ENCODE measurements around the gene TRIM26. TPM values are rescaled to one million over a fixed set of nuclear protein-coding genes. Genes with fewer than 3 reads are reported as not detected.

TRIM26 gene
- total RNA-seq, 2 donors from 2014 or later: 87.5 to 92.0 TPM

GRCh38 chr6:30158475-30159040 is 54.6 kb downstream of the TRIM26 start:
- Mint-ChIP-seq H3K4me3 (no peak overlapping the region), H3K36me3 (no peaks in the 10 kb centered on the region), H3K9me3 (no peaks in the 10 kb centered on the region), H3K4me1 (ENCODE audit: low read depth in 2 of 2) (peaks cover 0 to 3% of the 10 kb centered on the region in 2 donors), H3K27ac (no peak overlapping the region), H3K27me3 (peaks cover 19 to 22% of the 10 kb centered on the region in 2 donors)
- no peak for ATAC-seq
- DNase-seq (ENCODE audit: low spot score): no peak

GRCh38 chr6:30157999-30158398 is 55.2 kb downstream of the TRIM26 start:
- no peak for ATAC-seq
- Mint-ChIP-seq H3K36me3 (no peaks in the 10 kb centered on the region), H3K4me3 (no peak overlapping the region), H3K27me3 (peaks cover 19 to 23% of the 10 kb centered on the region in 2 donors), H3K27ac (no peak overlapping the region), H3K4me1 (ENCODE audit: low read depth in 2 of 2) (no peaks in the 10 kb centered on the region), H3K9me3 (no peaks in the 10 kb centered on the region)
- no peak for DNase-seq (ENCODE audit: low spot score)

GRCh38 chr6:30157581-30157980 is 55.6 kb downstream of the TRIM26 start:
- no peak overlapping the region for H3K27ac Mint-ChIP-seq
- H3K4me1 Mint-ChIP-seq (ENCODE audit: low read depth in 2 of 2): no peaks in the 10 kb centered on the region
- DNase-seq (ENCODE audit: low spot score): no peak
- H3K27me3 Mint-ChIP-seq: peaks cover 19 to 23% of the 10 kb centered on the region in 2 donors
- H3K9me3 Mint-ChIP-seq: no peaks in the 10 kb centered on the region
- no peak for ATAC-seq
- H3K36me3 Mint-ChIP-seq: no peaks in the 10 kb centered on the region
- no peak overlapping the region for H3K4me3 Mint-ChIP-seq

GRCh38 chr6:30156774-30157173 is 56.4 kb downstream of the TRIM26 start:
- no peak for DNase-seq (ENCODE audit: low spot score)
- H3K27me3 Mint-ChIP-seq: peaks cover 19 to 23% of the 10 kb centered on the region in 2 donors
- peaks cover 0 to under 1% of the 10 kb centered on the region in 2 donors for H3K4me1 Mint-ChIP-seq (ENCODE audit: low read depth in 2 of 2)
- no peaks in the 10 kb centered on the region for H3K36me3 Mint-ChIP-seq
- no peak for ATAC-seq
- no peaks in the 10 kb centered on the region for H3K9me3 Mint-ChIP-seq
- no peak overlapping the region for H3K4me3 Mint-ChIP-seq
- no peak overlapping the region for H3K27ac Mint-ChIP-seq

GRCh38 chr6:30156262-30156599 is 57.0 kb downstream of the TRIM26 start:
- no peak overlapping the region for H3K27ac Mint-ChIP-seq
- no peak for DNase-seq (ENCODE audit: low spot score)
- H3K27me3 Mint-ChIP-seq: peaks cover 19 to 23% of the 10 kb centered on the region in 2 donors
- no peaks in the 10 kb centered on the region for H3K36me3 Mint-ChIP-seq
- H3K4me3 Mint-ChIP-seq: no peak overlapping the region
- ATAC-seq: no peak
- H3K4me1 Mint-ChIP-seq (ENCODE audit: low read depth in 2 of 2): peaks cover 0 to 3% of the 10 kb centered on the region in 2 donors
- no peaks in the 10 kb centered on the region for H3K9me3 Mint-ChIP-seq

GRCh38 chr6:30155520-30156261 is 57.5 kb downstream of the TRIM26 start:
- DNase-seq (ENCODE audit: low spot score) (no peak), ATAC-seq (no peak)
- Mint-ChIP-seq H3K27ac (no peak overlapping the region), H3K9me3 (no peaks in the 10 kb centered on the region), H3K4me1 (ENCODE audit: low read depth in 2 of 2) (peaks cover 0 to 3% of the 10 kb centered on the region in 2 donors), H3K4me3 (no peak overlapping the region), H3K27me3 (peaks cover 20 to 23% of the 10 kb centered on the region in 2 donors), H3K36me3 (no peaks in the 10 kb centered on the region)

GRCh38 chr6:30154709-30155519 is 58.3 kb downstream of the TRIM26 start:
- Mint-ChIP-seq H3K27me3 (peaks cover 28 to 29% of the 10 kb centered on the region in 2 donors), H3K4me3 (no peak overlapping the region), H3K9me3 (no peaks in the 10 kb centered on the region), H3K27ac (no peak overlapping the region), H3K4me1 (ENCODE audit: low read depth in 2 of 2) (peaks cover 0 to 3% of the 10 kb centered on the region in 2 donors), H3K36me3 (no peaks in the 10 kb centered on the region)
- DNase-seq (ENCODE audit: low spot score): no peak
- ATAC-seq: no peak

GRCh38 chr6:30154061-30154460 is 59.1 kb downstream of the TRIM26 start:
- Mint-ChIP-seq H3K27me3 (peaks cover 26% of the 10 kb centered on the region in 2 donors), H3K36me3 (no peaks in the 10 kb centered on the region), H3K27ac (no peak overlapping the region), H3K4me3 (no peak overlapping the region), H3K9me3 (no peaks in the 10 kb centered on the region), H3K4me1 (ENCODE audit: low read depth in 2 of 2) (peaks cover 0 to 3% of the 10 kb centered on the region in 2 donors)
- ATAC-seq (peak in 1 of 2 donors; percentile 51), DNase-seq (ENCODE audit: low spot score) (no peak)

- Mint-ChIP-seq H3K4me1 (ENCODE audit: low read depth in 2 of 2) (peaks cover 0 to 3% of the 10 kb centered on the region in 2 donors), H3K36me3 (no peaks in the 10 kb centered on the region), H3K27ac (no peak overlapping the region), H3K27me3 (peaks cover 20% of the 10 kb centered on the region in 2 donors), H3K4me3 (no peak overlapping the region), H3K9me3 (no peaks in the 10 kb centered on the region)
- ATAC-seq: no peak
- no peak for DNase-seq (ENCODE audit: low spot score)
These were observed 60.1 kb downstream of the TRIM26 start for GRCh38 chr6:30152910-30153610.

- H3K9me3 Mint-ChIP-seq: no peaks in the 10 kb centered on the region
- no peak for DNase-seq (ENCODE audit: low spot score)
- peaks cover 22 to 24% of the 10 kb centered on the region in 2 donors for H3K27me3 Mint-ChIP-seq
- H3K4me1 Mint-ChIP-seq (ENCODE audit: low read depth in 2 of 2): peaks cover 0 to 6% of the 10 kb centered on the region in 2 donors
- no peak overlapping the region for H3K27ac Mint-ChIP-seq
- H3K36me3 Mint-ChIP-seq: no peaks in the 10 kb centered on the region
- H3K4me3 Mint-ChIP-seq: no peak overlapping the region
- ATAC-seq: no peak
These were observed 61.1 kb downstream of the TRIM26 start for GRCh38 chr6:30152016-30152673.

GRCh38 chr6:30151580-30151979 is 61.6 kb downstream of the TRIM26 start:
- Mint-ChIP-seq H3K4me1 (ENCODE audit: low read depth in 2 of 2) (peaks cover 0 to 6% of the 10 kb centered on the region in 2 donors), H3K27ac (peak overlapping the region in 1 of 2 donors; percentile 25), H3K36me3 (no peaks in the 10 kb centered on the region), H3K27me3 (peaks cover 22 to 27% of the 10 kb centered on the region in 2 donors), H3K9me3 (no peaks in the 10 kb centered on the region), H3K4me3 (no peak overlapping the region)
- ATAC-seq: no peak
- no peak for DNase-seq (ENCODE audit: low spot score)

GRCh38 chr6:30150671-30151395 is 62.4 kb downstream of the TRIM26 start:
- H3K36me3 Mint-ChIP-seq: no peaks in the 10 kb centered on the region
- H3K9me3 Mint-ChIP-seq: no peaks in the 10 kb centered on the region
- H3K4me3 Mint-ChIP-seq: no peak overlapping the region
- no peak for ATAC-seq
- peaks cover 0 to 6% of the 10 kb centered on the region in 2 donors for H3K4me1 Mint-ChIP-seq (ENCODE audit: low read depth in 2 of 2)
- H3K27ac Mint-ChIP-seq: peak overlapping the region in 1 of 2 donors; percentile 25
- DNase-seq (ENCODE audit: low spot score): no peak
- peaks cover 18 to 31% of the 10 kb centered on the region in 2 donors for H3K27me3 Mint-ChIP-seq

All from natural killer cell treated with Interleukin-12 subunit alpha and Interleukin-12 subunit beta and Interleukin-15 and Interleukin-18, amount 100 ng/mL, for 72 hours (primary cell).